Tibial nerve (tissue), 3 donors: ENCODE data around the gene JAML.

ENCODE experiments used
- POLR2A ChIP-seq, 2 donors: fragments of 450-650 bp; IDR thresholded peaks; one replicate each; pipeline ENCODE4 v1.6.1; 2017; ENCODE audit warnings: antibody characterized with exemption in 2 of 2, mild to moderate bottlenecking in 2 of 2, moderate library complexity in 2 of 2
- TF ChIP-seq, protein P1 (sequence below), 5 experiments: fragments of 200-600 bp in 3 of 5; fragments of 450-650 bp in 2 of 5; sonication (generic) in 3 of 5; IDR thresholded peaks; one replicate each; pipeline ENCODE4 v1.5.1; 2016 to 2019; ENCODE audit warnings: antibody characterized with exemption in 5 of 5, mild to moderate bottlenecking in 3 of 5, moderate library complexity in 2 of 5

GRCh38 chr11:118259138-118259537, 34.3 kb upstream of the JAML start:
- TF ChIP-seq, protein P1, sequence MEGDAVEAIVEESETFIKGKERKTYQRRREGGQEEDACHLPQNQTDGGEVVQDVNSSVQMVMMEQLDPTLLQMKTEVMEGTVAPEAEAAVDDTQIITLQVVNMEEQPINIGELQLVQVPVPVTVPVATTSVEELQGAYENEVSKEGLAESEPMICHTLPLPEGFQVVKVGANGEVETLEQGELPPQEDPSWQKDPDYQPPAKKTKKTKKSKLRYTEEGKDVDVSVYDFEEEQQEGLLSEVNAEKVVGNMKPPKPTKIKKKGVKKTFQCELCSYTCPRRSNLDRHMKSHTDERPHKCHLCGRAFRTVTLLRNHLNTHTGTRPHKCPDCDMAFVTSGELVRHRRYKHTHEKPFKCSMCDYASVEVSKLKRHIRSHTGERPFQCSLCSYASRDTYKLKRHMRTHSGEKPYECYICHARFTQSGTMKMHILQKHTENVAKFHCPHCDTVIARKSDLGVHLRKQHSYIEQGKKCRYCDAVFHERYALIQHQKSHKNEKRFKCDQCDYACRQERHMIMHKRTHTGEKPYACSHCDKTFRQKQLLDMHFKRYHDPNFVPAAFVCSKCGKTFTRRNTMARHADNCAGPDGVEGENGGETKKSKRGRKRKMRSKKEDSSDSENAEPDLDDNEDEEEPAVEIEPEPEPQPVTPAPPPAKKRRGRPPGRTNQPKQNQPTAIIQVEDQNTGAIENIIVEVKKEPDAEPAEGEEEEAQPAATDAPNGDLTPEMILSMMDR (IDR thresholded peaks at IDR 0.05), result no peak
- no peak for TF ChIP-seq POLR2A (IDR thresholded peaks at IDR 0.05)
